HepG2 (cell line): ENCODE measurements around the gene PHKG1. TPM values are rescaled to one million over a fixed set of nuclear protein-coding genes. Genes with fewer than 3 reads are reported as not detected.
A peak's percentile ranks its signal among the peaks of the same experiment; 100 is the strongest.

ENCODE experiments used
- ARID3A ChIP-seq: IDR thresholded peaks from 2 replicates; pipeline ENCODE4 v1.6.1; 2012; ENCODE audit warnings: low read depth, low read length, improper control_type of control experiment
- ASH2L ChIP-seq: fragments of 300-600, 200-600 bp; sonication (generic); IDR thresholded peaks from 2 replicates; pipeline ENCODE4 v1.7.0; 2017; ENCODE audit warnings: low read depth, mild to moderate bottlenecking, moderate library complexity, mixed read lengths, low read length; ENCODE audit not compliant: insufficient read length
- GTF2F1 ChIP-seq: fragments of 150-350 bp; IDR thresholded peaks from 2 replicates; pipeline ENCODE4 v1.6.1; 2014; ENCODE audit warnings: low read length
- NR2F2 ChIP-seq: IDR thresholded peaks from 2 replicates; pipeline ENCODE4 v1.6.1; 2012; ENCODE audit warnings: low read depth, inconsistent platforms, borderline replicate concordance
- RXRB ChIP-seq: IDR thresholded peaks from 2 replicates; pipeline ENCODE4 v1.6.1; 2016; ENCODE audit warnings: borderline replicate concordance, missing genetic modification reagents, missing compliant biosample characterization
- SYNCRIP ChIP-seq: fragments of 200-400 bp; formaldehyde crosslinking; IDR thresholded peaks from 2 replicates; pipeline ENCODE4 v1.6.1; 2018; ENCODE audit warnings: mild to moderate bottlenecking, low read depth, low read length; ENCODE audit not compliant: insufficient read depth
- U2AF1 ChIP-seq: fragments of 200-400 bp; formaldehyde crosslinking; optimal IDR thresholded peaks from 2 replicates; pipeline ENCODE3; 2017; ENCODE audit warnings: mild to moderate bottlenecking, low read depth, low read length
- ZBTB40 ChIP-seq, 2 experiments: fragments of 450-650 bp in 1 of 2; sonication (generic) in 1 of 2; formaldehyde crosslinking in 1 of 2; IDR thresholded peaks; 2 replicates each; pipeline versions ENCODE4 v1.6.1 to v1.8.0; 2016 to 2022; ENCODE audit warnings: antibody characterized with exemption in 1 of 2, mild to moderate bottlenecking in 1 of 2, missing genetic modification reagents in 1 of 2
- ZNF335 ChIP-seq: sonication (generic); formaldehyde crosslinking; IDR thresholded peaks from 2 replicates; pipeline ENCODE4 v1.4.0; 2020; ENCODE audit warnings: missing genetic modification reagents
- polyA plus RNA-seq, 8 experiments: library from polyadenylated mRNA; depleted of rRNA in 3 of 8; stranded (reverse) in 7 of 8; unstranded in 1 of 8; fragments of >200 nt; fragmentation: Illumina TruSeq in 4 of 8; extraction: Trizol in 4 of 8; gene quantifications; 2 replicates each; pipeline versions ENCODE4 v1.2.1 to v1.2.3, GENCODE V29; 2011 to 2016; ENCODE audit warnings: low read depth in 4 of 8, missing spikeins in 1 of 8, mixed read lengths in 1 of 8; ENCODE audit not compliant: insufficient read depth in 1 of 8
- total RNA-seq, 5 experiments: library from RNA; depleted of rRNA; stranded (reverse); fragments of >200 nt; fragmentation: Illumina TruSeq; extraction: Trizol; gene quantifications; 2 replicates each; pipeline ENCODE4 v1.2.3, GENCODE V29; 2016; ENCODE audit warnings: low read depth in 1 of 5
- TF ChIP-seq, protein P1 (sequence below): sonication (generic); formaldehyde crosslinking; IDR thresholded peaks from 2 replicates; pipeline ENCODE4 v1.4.0; 2020; ENCODE audit warnings: mild to moderate bottlenecking, missing genetic modification reagents
- TF ChIP-seq, protein P2 (sequence below): sonication (generic); formaldehyde crosslinking; IDR thresholded peaks from 2 replicates; pipeline ENCODE4 v1.5.0; 2020; ENCODE audit warnings: mild to moderate bottlenecking, missing genetic modification reagents, borderline replicate concordance

The PHKG1 gene
- total and polyA plus RNA-seq, 2 of the 13 experiments (the other 11 are each of a cell fraction or from before 2014, with no cell fraction given), result 0.44 to 0.71 TPM

GRCh38 chr7:56106108-56107073 is 13.6 kb upstream of the PHKG1 start, which contains the start of gene CHCHD2 (continued):
- TF ChIP-seq ZBTB40 (IDR thresholded peaks at IDR 0.05), result peak; percentile 88
- peak; percentile 91 for TF ChIP-seq ZBTB40 (CRISPR knock-in tag; IDR thresholded peaks at IDR 0.05)
- peak; percentile 88 for TF ChIP-seq ASH2L
- peak; percentile 43; the same call in 1 of the 2 replicates for TF ChIP-seq ARID3A
- TF ChIP-seq SYNCRIP, result no peak
- TF ChIP-seq NR2F2, result no peak; the same call in 1 of the 2 replicates
- TF ChIP-seq ZNF335 (CRISPR knock-in tag), result peak; percentile 60; the same call in 1 of the 2 replicates
- TF ChIP-seq RXRB, result peak; percentile 65; the same call in 1 of the 2 replicates
- TF ChIP-seq, protein P1, sequence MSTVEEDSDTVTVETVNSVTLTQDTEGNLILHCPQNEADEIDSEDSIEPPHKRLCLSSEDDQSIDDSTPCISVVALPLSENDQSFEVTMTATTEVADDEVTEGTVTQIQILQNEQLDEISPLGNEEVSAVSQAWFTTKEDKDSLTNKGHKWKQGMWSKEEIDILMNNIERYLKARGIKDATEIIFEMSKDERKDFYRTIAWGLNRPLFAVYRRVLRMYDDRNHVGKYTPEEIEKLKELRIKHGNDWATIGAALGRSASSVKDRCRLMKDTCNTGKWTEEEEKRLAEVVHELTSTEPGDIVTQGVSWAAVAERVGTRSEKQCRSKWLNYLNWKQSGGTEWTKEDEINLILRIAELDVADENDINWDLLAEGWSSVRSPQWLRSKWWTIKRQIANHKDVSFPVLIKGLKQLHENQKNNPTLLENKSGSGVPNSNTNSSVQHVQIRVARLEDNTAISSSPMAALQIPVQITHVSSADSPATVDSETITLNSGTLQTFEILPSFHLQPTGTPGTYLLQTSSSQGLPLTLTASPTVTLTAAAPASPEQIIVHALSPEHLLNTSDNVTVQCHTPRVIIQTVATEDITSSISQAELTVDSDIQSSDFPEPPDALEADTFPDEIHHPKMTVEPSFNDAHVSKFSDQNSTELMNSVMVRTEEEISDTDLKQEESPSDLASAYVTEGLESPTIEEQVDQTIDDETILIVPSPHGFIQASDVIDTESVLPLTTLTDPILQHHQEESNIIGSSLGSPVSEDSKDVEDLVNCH (CRISPR knock-in tag), result no peak
- TF ChIP-seq U2AF1, result peak; percentile 53
- no peak for TF ChIP-seq GTF2F1
- TF ChIP-seq, protein P2, sequence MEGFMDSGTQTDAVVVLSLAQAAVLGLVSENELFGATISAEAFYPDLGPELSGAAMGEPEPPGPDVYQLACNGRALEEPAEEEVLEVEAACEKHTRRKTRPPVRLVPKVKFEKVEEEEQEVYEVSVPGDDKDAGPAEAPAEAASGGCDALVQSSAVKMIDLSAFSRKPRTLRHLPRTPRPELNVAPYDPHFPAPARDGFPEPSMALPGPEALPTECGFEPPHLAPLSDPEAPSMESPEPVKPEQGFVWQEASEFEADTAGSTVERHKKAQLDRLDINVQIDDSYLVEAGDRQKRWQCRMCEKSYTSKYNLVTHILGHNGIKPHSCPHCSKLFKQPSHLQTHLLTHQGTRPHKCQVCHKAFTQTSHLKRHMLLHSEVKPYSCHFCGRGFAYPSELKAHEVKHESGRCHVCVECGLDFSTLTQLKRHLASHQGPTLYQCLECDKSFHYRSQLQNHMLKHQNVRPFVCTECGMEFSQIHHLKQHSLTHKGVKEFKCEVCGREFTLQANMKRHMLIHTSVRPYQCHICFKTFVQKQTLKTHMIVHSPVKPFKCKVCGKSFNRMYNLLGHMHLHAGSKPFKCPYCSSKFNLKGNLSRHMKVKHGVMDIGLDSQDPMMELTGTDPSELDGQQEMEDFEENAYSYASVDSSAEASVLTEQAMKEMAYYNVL (CRISPR knock-in tag), result no peak
